ENCODE data around the gene MED28.
"Not testable (repeated sequence)": the region's sequence is repeated elsewhere in the genome, so short reads cannot be mapped to it uniquely, and the experiment has no call there.

The MED28 gene

GRCh38 chr4:17614416-17615299 lies at the start of gene MED28:
Gene MED28, plus strand, starts transcription at chr4:17614641. Its CDS starts 14 bp downstream, at chr4:17614655.
- H3K36me3 ChIP-seq (ENCODE audit: control insufficient read depth, low read depth, low read length): peaks cover 14% of the 10 kb centered on the region
- H3K4me1 ChIP-seq (ENCODE audit: control insufficient read depth, low read depth, low read length): no peaks in the 10 kb centered on the region
- H3K9me3 ChIP-seq (ENCODE audit: control insufficient read depth, low read depth, low read length): no peaks in the 10 kb centered on the region
- peak within 1 kb of the TSS; percentile 88 for H3K4me3 ChIP-seq (ENCODE audit: low read length)
- H3K9ac ChIP-seq (ENCODE audit: low read length): peak within 1 kb of the TSS; percentile 98
- H3K27me3 ChIP-seq (ENCODE audit: control insufficient read depth, insufficient read depth, low read length): no peaks in the 10 kb centered on the region
- H3K27ac ChIP-seq (ENCODE audit: low read length): peak within 1 kb of the TSS; percentile 97

- H3K9me3 ChIP-seq (ENCODE audit: control insufficient read depth, low read depth, low read length): no peaks in the 10 kb centered on the region
- H3K4me3 ChIP-seq (ENCODE audit: low read length): no peak overlapping the region
- no peaks in the 10 kb centered on the region for H3K36me3 ChIP-seq (ENCODE audit: control insufficient read depth, low read depth, low read length)
Observed at GRCh38 chr4:17565846-17566245, 48.6 kb upstream of the MED28 start.

GRCh38 chr4:17567271-17567670 lies 47.2 kb upstream of the MED28 start:
- no peaks in the 10 kb centered on the region for H3K27me3 ChIP-seq (ENCODE audit: control insufficient read depth, insufficient read depth, low read length)
- no peaks in the 10 kb centered on the region for H3K4me1 ChIP-seq (ENCODE audit: control insufficient read depth, low read depth, low read length)
- no peak overlapping the region for H3K4me3 ChIP-seq (ENCODE audit: low read length)
- no peak overlapping the region for H3K27ac ChIP-seq (ENCODE audit: low read length)
- no peaks in the 10 kb centered on the region for H3K9me3 ChIP-seq (ENCODE audit: control insufficient read depth, low read depth, low read length)
- no peak overlapping the region for H3K9ac ChIP-seq (ENCODE audit: low read length)
- H3K36me3 ChIP-seq (ENCODE audit: control insufficient read depth, low read depth, low read length): no peaks in the 10 kb centered on the region

More at GRCh38 chr4:17565846-17566245, 48.6 kb upstream of the MED28 start:
- Histone ChIP-seq H3K27me3 (ENCODE audit: control insufficient read depth, insufficient read depth, low read length) (no peaks in the 10 kb centered on the region), H3K9ac (ENCODE audit: low read length) (no peak overlapping the region), H3K27ac (ENCODE audit: low read length) (no peak overlapping the region), H3K4me1 (ENCODE audit: control insufficient read depth, low read depth, low read length) (no peaks in the 10 kb centered on the region)

GRCh38 chr4:17574206-17574605 lies 40.2 kb upstream of the MED28 start:
- Histone ChIP-seq H3K36me3 (ENCODE audit: control insufficient read depth, low read depth, low read length) (no peaks in the 10 kb centered on the region), H3K4me1 (ENCODE audit: control insufficient read depth, low read depth, low read length) (no peaks in the 10 kb centered on the region), H3K9ac (ENCODE audit: low read length) (no peak overlapping the region), H3K27ac (ENCODE audit: low read length) (no peak overlapping the region), H3K27me3 (ENCODE audit: control insufficient read depth, insufficient read depth, low read length) (peaks cover 8% of the 10 kb centered on the region), H3K4me3 (ENCODE audit: low read length) (no peak overlapping the region), H3K9me3 (ENCODE audit: control insufficient read depth, low read depth, low read length) (no peaks in the 10 kb centered on the region)

- not testable (repeated sequence) for H3K36me3 ChIP-seq (ENCODE audit: control insufficient read depth, low read depth, low read length); H3K4me3 ChIP-seq (ENCODE audit: low read length); H3K4me1 ChIP-seq (ENCODE audit: control insufficient read depth, low read depth, low read length); H3K27ac ChIP-seq (ENCODE audit: low read length); H3K9ac ChIP-seq (ENCODE audit: low read length); H3K27me3 ChIP-seq (ENCODE audit: control insufficient read depth, insufficient read depth, low read length); H3K9me3 ChIP-seq (ENCODE audit: control insufficient read depth, low read depth, low read length)
Observed at GRCh38 chr4:17575177-17575576, 39.3 kb upstream of the MED28 start.

GRCh38 chr4:17576932-17577664 lies 37.3 kb upstream of the MED28 start, which contains the start of gene LAP3:
Gene LAP3, plus strand, starts transcription at chr4:17577198. Its CDS starts 268 bp downstream, at chr4:17577466.
- H3K9ac ChIP-seq (ENCODE audit: low read length): peak within 1 kb of the TSS; percentile 63

GRCh38 chr4:17577665-17578481 lies 36.6 kb upstream of the MED28 start:
- Histone ChIP-seq H3K4me3 (ENCODE audit: low read length) (peak overlapping the region; percentile 69), H3K27ac (ENCODE audit: low read length) (no peak overlapping the region), H3K9ac (ENCODE audit: low read length) (peak overlapping the region; percentile 63), H3K4me1 (ENCODE audit: control insufficient read depth, low read depth, low read length) (no peaks in the 10 kb centered on the region), H3K9me3 (ENCODE audit: control insufficient read depth, low read depth, low read length) (no peaks in the 10 kb centered on the region), H3K36me3 (ENCODE audit: control insufficient read depth, low read depth, low read length) (peaks cover 24% of the 10 kb centered on the region), H3K27me3 (ENCODE audit: control insufficient read depth, insufficient read depth, low read length) (peaks cover 8% of the 10 kb centered on the region)

More at GRCh38 chr4:17576932-17577664, 37.3 kb upstream of the MED28 start, which contains the start of gene LAP3:
- H3K27ac ChIP-seq (ENCODE audit: low read length): no peak within 1 kb of the TSS
- H3K4me3 ChIP-seq (ENCODE audit: low read length): peak within 1 kb of the TSS; percentile 69
- no peaks in the 10 kb centered on the region for H3K4me1 ChIP-seq (ENCODE audit: control insufficient read depth, low read depth, low read length)
- H3K36me3 ChIP-seq (ENCODE audit: control insufficient read depth, low read depth, low read length): peaks cover 18% of the 10 kb centered on the region
- H3K27me3 ChIP-seq (ENCODE audit: control insufficient read depth, insufficient read depth, low read length): peaks cover 8% of the 10 kb centered on the region
- H3K9me3 ChIP-seq (ENCODE audit: control insufficient read depth, low read depth, low read length): no peaks in the 10 kb centered on the region

GRCh38 chr4:17578482-17578891 lies 36.0 kb upstream of the MED28 start:
- Histone ChIP-seq H3K36me3 (ENCODE audit: control insufficient read depth, low read depth, low read length) (peaks cover 29% of the 10 kb centered on the region), H3K9me3 (ENCODE audit: control insufficient read depth, low read depth, low read length) (no peaks in the 10 kb centered on the region), H3K27me3 (ENCODE audit: control insufficient read depth, insufficient read depth, low read length) (peaks cover 8% of the 10 kb centered on the region), H3K9ac (ENCODE audit: low read length) (no peak overlapping the region), H3K4me1 (ENCODE audit: control insufficient read depth, low read depth, low read length) (no peaks in the 10 kb centered on the region), H3K4me3 (ENCODE audit: low read length) (peak overlapping the region; percentile 69), H3K27ac (ENCODE audit: low read length) (no peak overlapping the region)

GRCh38 chr4:17580969-17581368 lies 33.5 kb upstream of the MED28 start:
- Histone ChIP-seq H3K9me3 (ENCODE audit: control insufficient read depth, low read depth, low read length) (no peaks in the 10 kb centered on the region), H3K4me1 (ENCODE audit: control insufficient read depth, low read depth, low read length) (peaks cover 9% of the 10 kb centered on the region), H3K27me3 (ENCODE audit: control insufficient read depth, insufficient read depth, low read length) (peaks cover 8% of the 10 kb centered on the region), H3K9ac (ENCODE audit: low read length) (no peak overlapping the region), H3K36me3 (ENCODE audit: control insufficient read depth, low read depth, low read length) (peaks cover 47% of the 10 kb centered on the region), H3K27ac (ENCODE audit: low read length) (no peak overlapping the region), H3K4me3 (ENCODE audit: low read length) (no peak overlapping the region)

- Histone ChIP-seq H3K4me1 (ENCODE audit: control insufficient read depth, low read depth, low read length) (peaks cover 9% of the 10 kb centered on the region), H3K27ac (ENCODE audit: low read length) (no peak overlapping the region), H3K9me3 (ENCODE audit: control insufficient read depth, low read depth, low read length) (no peaks in the 10 kb centered on the region), H3K36me3 (ENCODE audit: control insufficient read depth, low read depth, low read length) (peaks cover 51% of the 10 kb centered on the region), H3K27me3 (ENCODE audit: control insufficient read depth, insufficient read depth, low read length) (peaks cover 3% of the 10 kb centered on the region), H3K4me3 (ENCODE audit: low read length) (no peak overlapping the region), H3K9ac (ENCODE audit: low read length) (no peak overlapping the region)
Observed at GRCh38 chr4:17583276-17583675, 31.2 kb upstream of the MED28 start.

GRCh38 chr4:17583941-17584340 lies 30.5 kb upstream of the MED28 start:
- peaks cover 9% of the 10 kb centered on the region for H3K4me1 ChIP-seq (ENCODE audit: control insufficient read depth, low read depth, low read length)
- no peaks in the 10 kb centered on the region for H3K9me3 ChIP-seq (ENCODE audit: control insufficient read depth, low read depth, low read length)
- H3K4me3 ChIP-seq (ENCODE audit: low read length): no peak overlapping the region
- H3K9ac ChIP-seq (ENCODE audit: low read length): no peak overlapping the region
- no peak overlapping the region for H3K27ac ChIP-seq (ENCODE audit: low read length)
- peaks cover 57% of the 10 kb centered on the region for H3K36me3 ChIP-seq (ENCODE audit: control insufficient read depth, low read depth, low read length)
- H3K27me3 ChIP-seq (ENCODE audit: control insufficient read depth, insufficient read depth, low read length): no peaks in the 10 kb centered on the region

Data from iPS-18a (cell line).